ENCODE measurements around the gene SHB.

GRCh38 chr9:38032266-38033110 lies 36.5 kb downstream of the SHB start:
- TF ChIP-seq CTCF (IDR thresholded peaks at IDR 0.05; ENCODE audit: insufficient read depth, low read length, poor library complexity, severe bottlenecking) (no peak), EZH2phosphoT487 (conservative IDR thresholded peaks at IDR 0.05; ENCODE audit: low read length) (no peak)
